Neutrophil (primary cell): ENCODE results near the gene FHDC1.

Experiments used
- H3K27ac ChIP-seq: fragments of 200-600 bp; sonication (generic); 2 replicates; pipeline ENCODE4 v1.5.1; 2016; ENCODE audit warnings: mild to moderate bottlenecking, moderate library complexity
- H3K27me3 ChIP-seq: fragments of 200-600 bp; sonication (generic); 2 replicates; pipeline ENCODE4 v1.6.0; 2016; ENCODE audit warnings: mild to moderate bottlenecking
- H3K36me3 ChIP-seq: fragments of 200-600 bp; sonication (generic); 2 replicates; pipeline ENCODE4 v1.5.1; 2017
- H3K4me1 ChIP-seq, 2 experiments: fragments of 200-600 bp in 1 of 2; sonication (generic) in 1 of 2; 1 replicate in 1 of 2; 2 replicates in 1 of 2; pipeline versions ENCODE4 v1.5.1 to v1.6.1; 2013 to 2016; ENCODE audit warnings: low read depth in 1 of 2, low read length in 1 of 2, mild to moderate bottlenecking in 1 of 2, moderate library complexity in 1 of 2; ENCODE audit not compliant: control insufficient read depth in 1 of 2, insufficient read depth in 1 of 2
- H3K4me3 ChIP-seq, 2 experiments: fragments of 200-600 bp in 1 of 2; sonication (generic) in 1 of 2; 1 replicate in 1 of 2; 2 replicates in 1 of 2; pipeline ENCODE4 v1.5.1; 2013 to 2016; ENCODE audit warnings: low read depth in 1 of 2, low read length in 1 of 2, mild to moderate bottlenecking in 1 of 2, moderate library complexity in 1 of 2
- H3K9me3 ChIP-seq: fragments of 200-600 bp; sonication (generic); 2 replicates; pipeline ENCODE4 v1.5.1; 2016
- CTCF ChIP-seq: fragments of 200-600 bp; sonication (generic); IDR thresholded peaks from 2 replicates; pipeline ENCODE4 v1.5.1; 2016; ENCODE audit warnings: antibody characterized with exemption

FHDC1 gene

GRCh38 chr4:152999346-153000075, 63.4 kb downstream of the FHDC1 start:
- no peak overlapping the region for H3K27ac ChIP-seq
- TF ChIP-seq CTCF, result no peak

GRCh38 chr4:153000076-153000420, 63.9 kb downstream of the FHDC1 start:
- no peak for TF ChIP-seq CTCF
- Histone ChIP-seq H3K36me3 (no peaks in the 10 kb centered on the region), H3K9me3 (no peaks in the 10 kb centered on the region), H3K27ac (no peak overlapping the region), H3K4me1 (peaks cover 0 to 3% of the 10 kb centered on the region in 2 experiments), H3K4me3 (no peak overlapping the region), H3K27me3 (no peaks in the 10 kb centered on the region)

More at GRCh38 chr4:152999346-153000075, 63.4 kb downstream of the FHDC1 start:
- H3K4me1 ChIP-seq, result peaks cover 0 to 3% of the 10 kb centered on the region in 2 experiments
- no peak overlapping the region for H3K4me3 ChIP-seq
- H3K36me3 ChIP-seq, result no peaks in the 10 kb centered on the region
- no peaks in the 10 kb centered on the region for H3K9me3 ChIP-seq
- no peaks in the 10 kb centered on the region for H3K27me3 ChIP-seq

GRCh38 chr4:153001626-153002025, 65.5 kb downstream of the FHDC1 start:
- Histone ChIP-seq H3K4me3 (no peak overlapping the region), H3K9me3 (no peaks in the 10 kb centered on the region), H3K4me1 (no peaks in the 10 kb centered on the region), H3K27me3 (no peaks in the 10 kb centered on the region), H3K27ac (no peak overlapping the region), H3K36me3 (no peaks in the 10 kb centered on the region)
- TF ChIP-seq CTCF, result no peak

- Histone ChIP-seq H3K36me3 (no peaks in the 10 kb centered on the region), H3K4me1 (no peaks in the 10 kb centered on the region), H3K4me3 (no peak overlapping the region), H3K27ac (no peak overlapping the region), H3K9me3 (no peaks in the 10 kb centered on the region), H3K27me3 (no peaks in the 10 kb centered on the region)
- TF ChIP-seq CTCF, result no peak
These were observed 66.0 kb downstream of the FHDC1 start for GRCh38 chr4:153002110-153002509.

GRCh38 chr4:153004081-153004850, 68.1 kb downstream of the FHDC1 start:
- H3K4me3 ChIP-seq, result no peak overlapping the region
- no peaks in the 10 kb centered on the region for H3K4me1 ChIP-seq
- H3K9me3 ChIP-seq, result no peaks in the 10 kb centered on the region
- H3K27ac ChIP-seq, result no peak overlapping the region
- H3K36me3 ChIP-seq, result no peaks in the 10 kb centered on the region
- TF ChIP-seq CTCF, result no peak
- no peaks in the 10 kb centered on the region for H3K27me3 ChIP-seq
